ENCODE measurements around the gene CHCT1.

DNA sequence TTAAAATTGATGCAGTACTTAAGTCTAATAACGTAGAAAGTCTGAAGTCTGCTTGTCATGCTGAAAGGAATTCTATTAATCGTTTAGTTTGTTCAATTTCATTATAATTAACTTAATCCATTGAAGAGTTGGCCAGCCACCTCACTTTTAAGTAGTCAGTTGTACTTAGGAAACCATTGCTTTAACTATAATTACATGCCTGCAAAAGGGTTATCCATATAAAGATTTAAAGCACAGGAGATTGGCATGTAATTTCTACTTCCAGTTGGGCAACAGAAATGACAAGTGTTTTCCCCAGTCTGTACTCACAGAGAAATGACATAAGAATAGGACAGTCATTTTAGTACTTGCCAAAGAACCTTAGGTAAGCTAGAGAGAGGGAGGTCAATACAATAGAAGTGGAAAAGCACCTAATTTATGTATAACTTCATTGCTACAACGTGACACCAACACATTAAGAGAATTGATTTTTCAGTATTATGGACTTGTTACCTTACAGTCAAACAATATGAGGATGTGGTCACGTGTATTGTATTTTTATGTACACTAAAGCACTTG is 26.7 kb upstream of the CHCT1 start:
- TF ChIP-seq EZH2 (IDR thresholded peaks at IDR 0.05; ENCODE audit: low read length, missing control alignments), result no peak
- TF ChIP-seq, protein P1, sequence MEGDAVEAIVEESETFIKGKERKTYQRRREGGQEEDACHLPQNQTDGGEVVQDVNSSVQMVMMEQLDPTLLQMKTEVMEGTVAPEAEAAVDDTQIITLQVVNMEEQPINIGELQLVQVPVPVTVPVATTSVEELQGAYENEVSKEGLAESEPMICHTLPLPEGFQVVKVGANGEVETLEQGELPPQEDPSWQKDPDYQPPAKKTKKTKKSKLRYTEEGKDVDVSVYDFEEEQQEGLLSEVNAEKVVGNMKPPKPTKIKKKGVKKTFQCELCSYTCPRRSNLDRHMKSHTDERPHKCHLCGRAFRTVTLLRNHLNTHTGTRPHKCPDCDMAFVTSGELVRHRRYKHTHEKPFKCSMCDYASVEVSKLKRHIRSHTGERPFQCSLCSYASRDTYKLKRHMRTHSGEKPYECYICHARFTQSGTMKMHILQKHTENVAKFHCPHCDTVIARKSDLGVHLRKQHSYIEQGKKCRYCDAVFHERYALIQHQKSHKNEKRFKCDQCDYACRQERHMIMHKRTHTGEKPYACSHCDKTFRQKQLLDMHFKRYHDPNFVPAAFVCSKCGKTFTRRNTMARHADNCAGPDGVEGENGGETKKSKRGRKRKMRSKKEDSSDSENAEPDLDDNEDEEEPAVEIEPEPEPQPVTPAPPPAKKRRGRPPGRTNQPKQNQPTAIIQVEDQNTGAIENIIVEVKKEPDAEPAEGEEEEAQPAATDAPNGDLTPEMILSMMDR (conservative IDR thresholded peaks at IDR 0.05 in 1 of 2, IDR thresholded peaks at IDR 0.05 in 1 of 2; ENCODE audit: low read depth in 1 of 2, low read length in 2 of 2), result no peak

All from fibroblast of lung (primary cell).